Endodermal cell (in vitro differentiated cells): Measurements from ENCODE around the gene ZFYVE19. TPM values are rescaled to one million over a fixed set of nuclear protein-coding genes. Genes with fewer than 3 reads are reported as not detected.

ENCODE experiments used
- DNase-seq: peaks from one replicate; pipeline ENCODE4 v3.0.0-alpha.2; 2017
- H3K27ac ChIP-seq: 2 replicates; pipeline ENCODE4 v1.5.1; 2013; ENCODE audit warnings: mild to moderate bottlenecking, low read depth, low read length, moderate library complexity
- H3K27me3 ChIP-seq: 2 replicates; pipeline ENCODE4 v1.6.1; 2013; ENCODE audit warnings: mild to moderate bottlenecking, low read length, moderate library complexity; ENCODE audit not compliant: insufficient read depth, control insufficient read depth, poor library complexity, severe bottlenecking
- H3K36me3 ChIP-seq: 2 replicates; pipeline ENCODE4 v1.7.0; 2013; ENCODE audit warnings: mild to moderate bottlenecking, low read length, moderate library complexity; ENCODE audit not compliant: control insufficient read depth, insufficient read depth
- H3K4me1 ChIP-seq: one replicate; pipeline ENCODE4 v1.7.0; 2013; ENCODE audit warnings: low read length; ENCODE audit not compliant: control insufficient read depth, insufficient read depth
- H3K4me3 ChIP-seq: 2 replicates; pipeline ENCODE4 v1.5.1; 2013; ENCODE audit warnings: mild to moderate bottlenecking, low read length, moderate library complexity
- H3K9ac ChIP-seq: 2 replicates; pipeline ENCODE4 v1.6.1; 2013; ENCODE audit warnings: mild to moderate bottlenecking, low read length, moderate library complexity; ENCODE audit not compliant: poor library complexity, severe bottlenecking; ENCODE audit errors: extremely low read depth
- H3K9me3 ChIP-seq: 2 replicates; pipeline ENCODE4 v1.6.1; 2013; ENCODE audit warnings: mild to moderate bottlenecking, low read length, moderate library complexity; ENCODE audit not compliant: control insufficient read depth
- H3K27ac Mint-ChIP-seq: 2 replicates; pipeline ENCODE4 v1.8.0; 2020; ENCODE audit warnings: mixed read lengths
- H3K27me3 Mint-ChIP-seq: 2 replicates; pipeline ENCODE4 v1.8.0; 2021; ENCODE audit warnings: mild to moderate bottlenecking, mixed read lengths; ENCODE audit not compliant: insufficient read depth
- H3K36me3 Mint-ChIP-seq: 2 replicates; pipeline ENCODE4 v1.8.0; 2020; ENCODE audit warnings: low read depth, mixed read lengths
- H3K4me1 Mint-ChIP-seq: 2 replicates; pipeline ENCODE4 v1.8.0; 2020; ENCODE audit warnings: mixed read lengths
- H3K4me3 Mint-ChIP-seq: 2 replicates; pipeline ENCODE4 v1.8.0; 2020; ENCODE audit warnings: mild to moderate bottlenecking, moderate library complexity, mixed read lengths
- H3K9me3 Mint-ChIP-seq: 2 replicates; pipeline ENCODE4 v1.8.0; 2020; ENCODE audit warnings: mild to moderate bottlenecking, mixed read lengths
- CTCF ChIP-seq: fragments of 200-600 bp; sonication (generic); conservative IDR thresholded peaks from 2 replicates; pipeline ENCODE4 v1.5.0; 2021; ENCODE audit warnings: antibody characterized with exemption, mild to moderate bottlenecking
- WGBS, 2 experiments: methylation state at CpG; one replicate each; pipeline versions ENCODE4 v1.1.5 to v1.1.7; 2013; ENCODE audit warnings: missing lambda C conversion rate in 2 of 2, mixed read lengths in 1 of 2; ENCODE audit not compliant: insufficient coverage in 1 of 2, insufficient read length in 1 of 2; 5-methylcytosine and 5-hydroxymethylcytosine counted together
- total RNA-seq, 2 donors: library from RNA; stranded (reverse); fragmentation: NEBNext Ultra II Directional in 1 of 2; extraction: Animal tissue kit (Norgen Biotek cat#: 25700) in 1 of 2; gene quantifications; 2 replicates in 1 of 2; 3 replicates in 1 of 2; pipeline ENCODE4 v1.2.1, GENCODE V29; 2021

The ZFYVE19 gene
- total RNA-seq, 2 donors from 2014 or later, result 15.6 to 15.9 TPM

DNA sequence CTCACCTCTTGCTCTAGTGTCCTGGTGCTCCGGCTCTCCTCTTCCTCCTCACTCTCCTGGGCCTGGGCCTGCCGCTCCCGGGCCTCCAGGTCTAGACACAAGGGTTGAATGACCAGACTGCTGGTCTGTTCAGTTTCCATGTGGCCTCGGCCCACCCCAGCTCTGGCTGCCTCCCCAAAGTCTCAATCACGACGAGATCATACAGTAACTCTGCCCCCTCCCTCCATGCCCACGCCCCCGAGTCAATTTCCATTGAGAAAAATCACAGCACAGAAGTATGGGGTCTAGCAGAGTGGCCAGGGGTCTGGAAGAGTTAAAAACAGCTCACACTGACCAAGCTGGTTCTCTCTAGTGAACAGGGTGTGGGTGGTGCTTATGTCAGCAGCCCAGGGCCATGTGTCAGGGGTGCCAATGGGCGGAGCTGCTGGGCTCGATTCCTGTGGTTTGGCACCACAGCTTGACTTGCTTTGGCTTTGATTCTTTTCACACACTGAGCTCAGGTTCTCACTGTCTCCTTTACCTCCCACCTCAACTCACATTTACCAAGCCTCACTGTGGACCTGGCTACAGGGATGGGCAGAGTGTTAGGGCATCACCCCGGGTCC, 30.2 kb upstream of the ZFYVE19 start:
- no peaks in the 10 kb centered on the region for H3K27me3 Mint-ChIP-seq
- no peak overlapping the region for H3K4me3 Mint-ChIP-seq
- H3K9ac ChIP-seq, result no peak overlapping the region
- no peaks in the 10 kb centered on the region for H3K9me3 Mint-ChIP-seq
- no peak overlapping the region for H3K27ac ChIP-seq
- DNase-seq, result no peak
- H3K36me3 ChIP-seq, result peaks cover 27% of the 10 kb centered on the region
- peaks cover 41% of the 10 kb centered on the region for H3K36me3 Mint-ChIP-seq
- WGBS, 2 experiments, result 88 to 91% methylated on average over 9 to 11 of the region's 11 CpGs
- H3K4me1 Mint-ChIP-seq, result no peaks in the 10 kb centered on the region
- H3K4me1 ChIP-seq, result no peaks in the 10 kb centered on the region
- no peaks in the 10 kb centered on the region for H3K9me3 ChIP-seq
- no peak for TF ChIP-seq CTCF
- H3K27me3 ChIP-seq, result no peaks in the 10 kb centered on the region
- H3K27ac Mint-ChIP-seq, result no peak overlapping the region
- no peak overlapping the region for H3K4me3 ChIP-seq

DNA sequence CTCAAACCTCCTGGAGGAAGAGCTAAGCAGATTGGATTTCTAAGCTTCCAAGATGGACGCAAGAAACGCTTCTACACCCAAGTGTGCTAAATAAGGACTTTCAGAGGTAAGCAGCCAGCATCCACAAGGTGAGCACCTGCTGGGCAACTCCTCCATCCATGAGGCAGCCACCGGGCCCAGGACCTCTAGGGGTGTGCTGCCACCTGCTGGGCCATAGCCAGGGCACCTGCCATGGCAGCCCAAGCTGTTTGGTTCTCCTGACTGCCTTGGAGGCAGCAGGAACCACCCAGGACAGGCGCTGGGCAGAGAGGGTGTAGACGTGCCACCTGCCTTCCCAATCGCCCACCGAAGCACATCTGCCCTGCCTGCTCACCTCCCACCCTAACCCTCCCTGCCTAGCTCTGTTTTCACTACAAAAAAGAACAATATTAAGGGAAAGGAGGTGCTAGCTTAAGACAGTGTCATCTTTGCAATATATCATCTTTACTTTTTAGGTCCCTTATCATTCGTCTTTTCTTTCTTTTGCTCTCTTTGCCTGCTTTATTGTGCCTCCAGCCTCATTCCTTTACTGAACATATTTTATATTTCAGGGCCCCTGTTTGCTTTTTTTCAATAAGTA, 24.2 kb upstream of the ZFYVE19 start:
- no peaks in the 10 kb centered on the region for H3K27me3 Mint-ChIP-seq
- peak; percentile 82 for TF ChIP-seq CTCF
- H3K4me1 Mint-ChIP-seq, result peaks cover 26% of the 10 kb centered on the region
- Histone ChIP-seq H3K9ac (no peak overlapping the region), H3K4me3 (no peak overlapping the region), H3K27ac (no peak overlapping the region), H3K4me1 (peaks cover 10% of the 10 kb centered on the region), H3K36me3 (peaks cover 13% of the 10 kb centered on the region), H3K27me3 (no peaks in the 10 kb centered on the region), H3K9me3 (no peaks in the 10 kb centered on the region)
- peak; percentile 89 for DNase-seq
- no peak overlapping the region for H3K27ac Mint-ChIP-seq
- H3K4me3 Mint-ChIP-seq, result no peak overlapping the region
- no peaks in the 10 kb centered on the region for H3K9me3 Mint-ChIP-seq
- 87 to 90% methylated on average over 6 to 8 of the region's 8 CpGs for WGBS, 2 experiments
- peaks cover 11% of the 10 kb centered on the region for H3K36me3 Mint-ChIP-seq

GRCh38 chr15:40785164-40785563, 21.7 kb upstream of the ZFYVE19 start:
- no peaks in the 10 kb centered on the region for H3K36me3 Mint-ChIP-seq
- Histone ChIP-seq H3K4me1 (peaks cover 10% of the 10 kb centered on the region), H3K27me3 (no peaks in the 10 kb centered on the region), H3K4me3 (no peak overlapping the region), H3K27ac (no peak overlapping the region), H3K9ac (no peak overlapping the region), H3K9me3 (no peaks in the 10 kb centered on the region), H3K36me3 (no peaks in the 10 kb centered on the region)
- no peaks in the 10 kb centered on the region for H3K9me3 Mint-ChIP-seq
- peak; percentile 39 for TF ChIP-seq CTCF
- peak overlapping the region; percentile 44 for H3K27ac Mint-ChIP-seq
- H3K4me1 Mint-ChIP-seq, result peaks cover 41% of the 10 kb centered on the region
- no peak for DNase-seq
- no peaks in the 10 kb centered on the region for H3K27me3 Mint-ChIP-seq
- no peak overlapping the region for H3K4me3 Mint-ChIP-seq
- 80 to 82% methylated on average over 1 to 2 of the region's 3 CpGs for WGBS, 2 experiments
